Measurements from ENCODE around the gene SPINT3. TPM values are rescaled to one million over a fixed set of nuclear protein-coding genes. Genes with fewer than 3 reads are reported as not detected.

SPINT3 gene
- total RNA-seq, 1 donor from 2014 or later, result not detected

DNA sequence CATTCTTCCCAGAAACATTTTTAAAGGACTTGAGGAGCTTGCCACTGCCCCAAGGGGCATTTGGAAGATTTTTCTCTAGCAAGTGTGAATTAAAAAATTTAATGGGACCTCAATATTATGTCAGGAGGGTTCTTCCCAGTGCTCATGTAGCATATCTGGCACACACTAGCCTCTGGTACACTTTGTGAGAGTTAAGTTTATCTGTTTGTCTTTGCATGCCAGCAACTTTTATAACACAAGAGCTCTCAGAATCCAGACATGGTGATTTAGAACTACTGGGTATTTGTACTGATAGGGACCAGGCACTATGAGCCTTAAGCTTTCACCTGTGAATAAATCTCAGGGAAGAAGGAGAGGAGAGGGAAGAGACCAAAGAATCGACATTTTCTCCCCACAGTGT is 12.9 kb downstream of the SPINT3 start:
- Mint-ChIP-seq H3K36me3 (ENCODE audit: low read depth) (no peaks in the 10 kb centered on the region), H3K4me3 (ENCODE audit: unreplicated experiment) (no peak overlapping the region), H3K9me3 (ENCODE audit: low read depth) (no peaks in the 10 kb centered on the region), H3K27ac (ENCODE audit: unreplicated experiment) (no peak overlapping the region), H3K4me1 (ENCODE audit: low read depth) (no peaks in the 10 kb centered on the region), H3K27me3 (ENCODE audit: low read depth) (peaks cover 18% of the 10 kb centered on the region)
- TF ChIP-seq, protein P1, sequence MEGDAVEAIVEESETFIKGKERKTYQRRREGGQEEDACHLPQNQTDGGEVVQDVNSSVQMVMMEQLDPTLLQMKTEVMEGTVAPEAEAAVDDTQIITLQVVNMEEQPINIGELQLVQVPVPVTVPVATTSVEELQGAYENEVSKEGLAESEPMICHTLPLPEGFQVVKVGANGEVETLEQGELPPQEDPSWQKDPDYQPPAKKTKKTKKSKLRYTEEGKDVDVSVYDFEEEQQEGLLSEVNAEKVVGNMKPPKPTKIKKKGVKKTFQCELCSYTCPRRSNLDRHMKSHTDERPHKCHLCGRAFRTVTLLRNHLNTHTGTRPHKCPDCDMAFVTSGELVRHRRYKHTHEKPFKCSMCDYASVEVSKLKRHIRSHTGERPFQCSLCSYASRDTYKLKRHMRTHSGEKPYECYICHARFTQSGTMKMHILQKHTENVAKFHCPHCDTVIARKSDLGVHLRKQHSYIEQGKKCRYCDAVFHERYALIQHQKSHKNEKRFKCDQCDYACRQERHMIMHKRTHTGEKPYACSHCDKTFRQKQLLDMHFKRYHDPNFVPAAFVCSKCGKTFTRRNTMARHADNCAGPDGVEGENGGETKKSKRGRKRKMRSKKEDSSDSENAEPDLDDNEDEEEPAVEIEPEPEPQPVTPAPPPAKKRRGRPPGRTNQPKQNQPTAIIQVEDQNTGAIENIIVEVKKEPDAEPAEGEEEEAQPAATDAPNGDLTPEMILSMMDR (IDR thresholded peaks at IDR 0.05), result no peak
- DNase-seq (ENCODE audit: low spot score), result no peak

DNA sequence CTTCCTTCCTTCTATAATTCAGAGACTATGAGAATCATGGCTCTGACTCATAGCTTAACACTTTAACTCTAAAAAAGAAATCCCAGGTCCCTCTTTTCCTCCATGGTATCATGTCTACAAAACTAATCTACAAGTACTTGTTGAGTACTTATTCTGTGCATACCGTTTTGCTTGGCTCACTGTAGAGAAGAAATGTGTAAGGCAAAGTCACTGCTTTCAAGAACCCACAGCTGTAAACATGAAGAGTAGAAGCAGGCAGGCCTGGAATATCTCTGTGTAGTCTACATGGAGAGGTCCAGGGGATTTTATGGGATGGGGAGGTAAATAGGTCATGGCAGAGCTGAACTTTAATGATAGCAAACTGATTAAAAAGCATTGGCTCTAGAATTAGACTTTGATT is 13.8 kb downstream of the SPINT3 start:
- peaks cover 17% of the 10 kb centered on the region for H3K27me3 Mint-ChIP-seq (ENCODE audit: low read depth)

DNA sequence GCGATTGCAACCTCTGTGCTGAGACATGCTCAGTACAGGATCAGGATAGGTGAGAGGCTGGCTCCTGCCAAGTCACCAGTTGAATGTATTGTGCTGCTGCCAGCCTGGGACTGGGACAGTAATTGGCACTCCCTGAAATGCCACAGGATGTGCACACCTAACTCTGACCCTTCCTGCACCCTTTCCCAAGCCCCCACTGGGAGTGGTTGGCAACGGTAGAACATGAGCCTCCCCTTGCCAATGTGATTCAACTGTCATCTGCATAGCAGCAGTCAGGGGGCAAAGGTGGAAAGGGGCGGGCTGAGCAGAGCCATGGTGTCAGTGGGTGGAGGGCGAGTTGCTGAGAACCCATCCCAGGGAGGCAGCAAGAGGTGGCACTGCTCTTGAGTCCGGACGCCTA is 15.4 kb downstream of the SPINT3 start:
- peaks cover 24% of the 10 kb centered on the region for H3K27me3 Mint-ChIP-seq (ENCODE audit: low read depth)
- TF ChIP-seq, protein P1 (IDR thresholded peaks at IDR 0.05), result no peak
- no peak for DNase-seq (ENCODE audit: low spot score)
- no peaks in the 10 kb centered on the region for H3K36me3 Mint-ChIP-seq (ENCODE audit: low read depth)
- no peak overlapping the region for H3K4me3 Mint-ChIP-seq (ENCODE audit: unreplicated experiment)
- no peak overlapping the region for H3K27ac Mint-ChIP-seq (ENCODE audit: unreplicated experiment)
- H3K4me1 Mint-ChIP-seq (ENCODE audit: low read depth), result no peaks in the 10 kb centered on the region
- H3K9me3 Mint-ChIP-seq (ENCODE audit: low read depth), result no peaks in the 10 kb centered on the region

More for the DNA sequence above, 13.8 kb downstream of the SPINT3 start:
- no peaks in the 10 kb centered on the region for H3K9me3 Mint-ChIP-seq (ENCODE audit: low read depth)
- H3K36me3 Mint-ChIP-seq (ENCODE audit: low read depth), result no peaks in the 10 kb centered on the region
- TF ChIP-seq, protein P1 (IDR thresholded peaks at IDR 0.05), result no peak
- DNase-seq (ENCODE audit: low spot score), result no peak
- H3K27ac Mint-ChIP-seq (ENCODE audit: unreplicated experiment), result no peak overlapping the region
- no peaks in the 10 kb centered on the region for H3K4me1 Mint-ChIP-seq (ENCODE audit: low read depth)
- no peak overlapping the region for H3K4me3 Mint-ChIP-seq (ENCODE audit: unreplicated experiment)

DNA sequence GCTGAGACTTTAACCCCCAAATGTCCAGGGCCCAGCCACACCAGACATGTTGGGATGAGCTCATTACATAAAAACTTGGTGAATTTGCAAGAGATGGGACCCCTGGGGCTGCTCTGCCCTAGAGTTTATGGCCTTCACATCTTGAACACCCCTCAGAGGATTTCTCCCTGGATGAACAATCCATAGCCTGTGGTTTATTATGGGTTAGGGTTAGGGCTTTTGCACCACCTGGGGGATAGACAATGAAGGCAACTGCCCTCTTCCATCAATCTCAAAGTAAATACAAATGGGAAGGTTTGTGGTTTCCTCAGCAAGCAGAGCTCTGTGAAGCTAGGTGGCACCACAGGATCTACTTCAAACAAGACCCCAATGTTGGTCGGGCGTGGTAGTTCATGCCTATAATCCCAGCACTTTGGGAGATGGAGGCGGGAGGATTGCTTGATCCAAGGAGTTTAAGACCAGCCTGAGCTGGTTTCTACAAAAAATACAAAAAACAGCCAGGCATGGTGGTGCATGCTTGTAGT is 17.4 kb downstream of the SPINT3 start:
- no peaks in the 10 kb centered on the region for H3K9me3 Mint-ChIP-seq (ENCODE audit: low read depth)
- H3K4me1 Mint-ChIP-seq (ENCODE audit: low read depth), result no peaks in the 10 kb centered on the region
- peaks cover 21% of the 10 kb centered on the region for H3K27me3 Mint-ChIP-seq (ENCODE audit: low read depth)
- DNase-seq (ENCODE audit: low spot score), result no peak
- H3K36me3 Mint-ChIP-seq (ENCODE audit: low read depth), result no peaks in the 10 kb centered on the region
- TF ChIP-seq, protein P1 (IDR thresholded peaks at IDR 0.05), result no peak
- H3K27ac Mint-ChIP-seq (ENCODE audit: unreplicated experiment), result no peak overlapping the region
- no peak overlapping the region for H3K4me3 Mint-ChIP-seq (ENCODE audit: unreplicated experiment)

DNA sequence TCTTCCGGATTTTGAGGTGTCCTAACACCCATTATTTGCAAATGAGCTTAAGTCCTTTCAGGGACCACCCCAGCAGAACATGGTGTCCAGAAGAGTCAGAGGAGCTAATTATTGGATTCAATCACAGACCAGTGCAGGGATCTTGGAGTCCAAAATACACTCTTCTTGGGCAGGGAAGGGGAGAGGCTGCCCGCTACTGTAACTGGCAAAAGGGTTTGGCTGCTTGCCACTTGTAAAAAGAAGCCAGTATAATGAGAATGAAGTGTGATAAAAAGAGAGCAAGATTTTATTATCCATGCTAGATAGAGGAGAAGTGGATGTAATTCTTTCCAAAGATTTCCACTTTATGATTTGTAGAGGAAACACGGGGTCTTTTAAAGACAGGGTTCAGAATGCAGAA is 19.3 kb downstream of the SPINT3 start:
- Mint-ChIP-seq H3K36me3 (ENCODE audit: low read depth) (no peaks in the 10 kb centered on the region), H3K4me3 (ENCODE audit: unreplicated experiment) (no peak overlapping the region), H3K27ac (ENCODE audit: unreplicated experiment) (no peak overlapping the region), H3K9me3 (ENCODE audit: low read depth) (no peaks in the 10 kb centered on the region), H3K27me3 (ENCODE audit: low read depth) (peaks cover 12% of the 10 kb centered on the region), H3K4me1 (ENCODE audit: low read depth) (no peaks in the 10 kb centered on the region)
- TF ChIP-seq, protein P1 (IDR thresholded peaks at IDR 0.05), result no peak
- DNase-seq (ENCODE audit: low spot score), result no peak
